Upper lobe of right lung (tissue), 1 donor: ENCODE data around the gene KCNIP1. TPM values are rescaled to one million over a fixed set of nuclear protein-coding genes. Genes with fewer than 3 reads are reported as not detected.

Source experiments
- ATAC-seq: fragments of 200-7000 bp; cut with Tn5 transposase; one replicate; pipeline ENCODE4 v1.9.1; 2020; ENCODE audit warnings: mild to moderate bottlenecking, moderate library complexity
- DNase-seq: peaks from one replicate; pipeline ENCODE4 v3.0.0-alpha.2; 2020
- H3K27ac ChIP-seq: fragments of 200-600 bp; one replicate; pipeline ENCODE4 v1.8.0; 2022
- H3K27me3 ChIP-seq: fragments of 200-600 bp; one replicate; pipeline ENCODE4 v1.8.0; 2022; ENCODE audit warnings: mild to moderate bottlenecking
- H3K36me3 ChIP-seq: fragments of 200-600 bp; one replicate; pipeline ENCODE4 v1.8.0; 2022
- H3K4me1 ChIP-seq: fragments of 200-600 bp; one replicate; pipeline ENCODE4 v1.8.0; 2022
- H3K4me3 ChIP-seq: fragments of 200-600 bp; one replicate; pipeline ENCODE4 v1.8.0; 2022; ENCODE audit warnings: mild to moderate bottlenecking
- H3K9me3 ChIP-seq: fragments of 200-600 bp; one replicate; pipeline ENCODE4 v1.8.0; 2022
- CTCF ChIP-seq: fragments of 200-600 bp; IDR thresholded peaks from one replicate; pipeline ENCODE4 v1.8.0; 2022; ENCODE audit warnings: antibody characterized with exemption
- intact Hi-C: fragments of 100-400 bp; cut with DNase I; formaldehyde crosslinking; loops from one replicate; pipeline ENCODE4 v1.11.0; 2022
- total RNA-seq: library from RNA; stranded (reverse); fragmentation: NEBNext Ultra II Directional; extraction: Animal tissue kit (Norgen Biotek cat#: 25700); gene quantifications from one replicate; pipeline ENCODE4 v1.2.1, GENCODE V29; 2021
- donor health status: DM: no; HTN: yes; CAD: no; lungs with severe emphysema.

Gene KCNIP1
- total RNA-seq, 1 donor from 2014 or later, result 2.7 TPM

- no peaks in the 10 kb centered on the region for H3K36me3 ChIP-seq
- DNase-seq (no peak), ATAC-seq (no peak)
- H3K9me3 ChIP-seq, result no peaks in the 10 kb centered on the region
- peaks cover 3% of the 10 kb centered on the region for H3K27me3 ChIP-seq
- H3K4me1 ChIP-seq, result no peaks in the 10 kb centered on the region
- TF ChIP-seq CTCF, result no peak
- H3K27ac ChIP-seq, result no peak overlapping the region
- H3K4me3 ChIP-seq, result no peak overlapping the region
- intact Hi-C loops, result no loop called here
These were observed 25.2 kb downstream of the KCNIP1 start for GRCh38 chr5:170528976-170529375.

GRCh38 chr5:170532935-170533334, 29.1 kb downstream of the KCNIP1 start:
- ATAC-seq, result no peak
- Histone ChIP-seq H3K4me1 (no peaks in the 10 kb centered on the region), H3K36me3 (no peaks in the 10 kb centered on the region), H3K27me3 (no peaks in the 10 kb centered on the region), H3K4me3 (no peak overlapping the region), H3K9me3 (no peaks in the 10 kb centered on the region), H3K27ac (no peak overlapping the region)
- no peak for DNase-seq
- intact Hi-C loops, result no loop called here
- no peak for TF ChIP-seq CTCF

- ATAC-seq (no peak), DNase-seq (no peak)
- no peaks in the 10 kb centered on the region for H3K4me1 ChIP-seq
- intact Hi-C loops, result no loop called here
- no peak overlapping the region for H3K27ac ChIP-seq
- no peaks in the 10 kb centered on the region for H3K9me3 ChIP-seq
- no peaks in the 10 kb centered on the region for H3K36me3 ChIP-seq
- TF ChIP-seq CTCF, result no peak
- H3K27me3 ChIP-seq, result no peaks in the 10 kb centered on the region
- no peak overlapping the region for H3K4me3 ChIP-seq
These were observed 29.6 kb downstream of the KCNIP1 start for GRCh38 chr5:170533383-170533782.

GRCh38 chr5:170534177-170534576, 30.4 kb downstream of the KCNIP1 start:
- ATAC-seq, result peak; percentile 37
- intact Hi-C loops, result no loop called here
- Histone ChIP-seq H3K36me3 (no peaks in the 10 kb centered on the region), H3K4me1 (no peaks in the 10 kb centered on the region), H3K9me3 (no peaks in the 10 kb centered on the region), H3K27ac (no peak overlapping the region), H3K4me3 (no peak overlapping the region), H3K27me3 (no peaks in the 10 kb centered on the region)
- TF ChIP-seq CTCF, result no peak
- no peak for DNase-seq

GRCh38 chr5:170534941-170535340, 31.1 kb downstream of the KCNIP1 start:
- ATAC-seq (no peak), DNase-seq (no peak)
- Histone ChIP-seq H3K27me3 (no peaks in the 10 kb centered on the region), H3K4me1 (no peaks in the 10 kb centered on the region), H3K36me3 (no peaks in the 10 kb centered on the region), H3K4me3 (no peak overlapping the region), H3K9me3 (no peaks in the 10 kb centered on the region), H3K27ac (no peak overlapping the region)
- intact Hi-C loops, result no loop called here
- TF ChIP-seq CTCF, result no peak

- no peak for TF ChIP-seq CTCF
- intact Hi-C loops, result no loop called here
- Histone ChIP-seq H3K36me3 (no peaks in the 10 kb centered on the region), H3K4me3 (no peak overlapping the region), H3K9me3 (no peaks in the 10 kb centered on the region), H3K27me3 (no peaks in the 10 kb centered on the region), H3K27ac (no peak overlapping the region), H3K4me1 (no peaks in the 10 kb centered on the region)
- ATAC-seq (no peak), DNase-seq (no peak)
These were observed 32.7 kb downstream of the KCNIP1 start for GRCh38 chr5:170536525-170536924.
